ENCODE results near the gene AGTRAP. TPM values are rescaled to one million over a fixed set of nuclear protein-coding genes. Genes with fewer than 3 reads are reported as not detected.

AGTRAP gene
- total and polyA plus RNA-seq, 9 donors, result 5.9 to 53.2 (median 31.1) TPM

DNA sequence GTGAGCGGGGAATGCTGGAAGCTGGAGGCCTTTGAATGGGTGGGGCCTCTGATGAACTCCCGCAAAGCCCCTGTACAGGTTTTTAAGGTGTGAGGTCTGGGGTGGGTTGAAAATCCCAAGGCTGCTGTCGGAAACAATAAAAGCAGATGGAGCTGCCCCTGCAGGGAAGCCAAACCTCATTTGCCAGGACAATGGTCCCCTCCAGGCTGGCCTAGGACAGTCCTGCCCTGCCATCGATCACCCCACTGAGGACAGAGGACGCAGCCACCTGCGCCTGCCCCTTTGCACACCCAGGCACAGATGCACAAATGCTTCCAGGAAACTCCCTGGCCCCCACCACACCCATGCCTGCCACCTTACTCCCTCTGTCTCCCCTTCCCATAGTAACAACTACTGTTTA lies 40.1 kb upstream of the AGTRAP start:
- Histone ChIP-seq H3K27me3 (no peaks in the 10 kb centered on the region), H3K27ac (no peak overlapping the region), H3K36me3 (no peaks in the 10 kb centered on the region), H3K9me3 (no peaks in the 10 kb centered on the region), H3K4me3 (no peak overlapping the region), H3K4me1 (ENCODE audit: insufficient read depth) (no peaks in the 10 kb centered on the region)
- WGBS, 3 donors, result 81 to 88% (median 85%) methylated on average over 6 of the region's 6 CpGs
- TF ChIP-seq POLR2A (IDR thresholded peaks at IDR 0.05) (no peak), EP300 (IDR thresholded peaks at IDR 0.05) (no peak)
- TF ChIP-seq, protein P1, sequence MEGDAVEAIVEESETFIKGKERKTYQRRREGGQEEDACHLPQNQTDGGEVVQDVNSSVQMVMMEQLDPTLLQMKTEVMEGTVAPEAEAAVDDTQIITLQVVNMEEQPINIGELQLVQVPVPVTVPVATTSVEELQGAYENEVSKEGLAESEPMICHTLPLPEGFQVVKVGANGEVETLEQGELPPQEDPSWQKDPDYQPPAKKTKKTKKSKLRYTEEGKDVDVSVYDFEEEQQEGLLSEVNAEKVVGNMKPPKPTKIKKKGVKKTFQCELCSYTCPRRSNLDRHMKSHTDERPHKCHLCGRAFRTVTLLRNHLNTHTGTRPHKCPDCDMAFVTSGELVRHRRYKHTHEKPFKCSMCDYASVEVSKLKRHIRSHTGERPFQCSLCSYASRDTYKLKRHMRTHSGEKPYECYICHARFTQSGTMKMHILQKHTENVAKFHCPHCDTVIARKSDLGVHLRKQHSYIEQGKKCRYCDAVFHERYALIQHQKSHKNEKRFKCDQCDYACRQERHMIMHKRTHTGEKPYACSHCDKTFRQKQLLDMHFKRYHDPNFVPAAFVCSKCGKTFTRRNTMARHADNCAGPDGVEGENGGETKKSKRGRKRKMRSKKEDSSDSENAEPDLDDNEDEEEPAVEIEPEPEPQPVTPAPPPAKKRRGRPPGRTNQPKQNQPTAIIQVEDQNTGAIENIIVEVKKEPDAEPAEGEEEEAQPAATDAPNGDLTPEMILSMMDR (IDR thresholded peaks at IDR 0.05), result no peak
- intact Hi-C loops (cut with DNase I), result no loop called here
- DNase-seq, result no peak

DNA sequence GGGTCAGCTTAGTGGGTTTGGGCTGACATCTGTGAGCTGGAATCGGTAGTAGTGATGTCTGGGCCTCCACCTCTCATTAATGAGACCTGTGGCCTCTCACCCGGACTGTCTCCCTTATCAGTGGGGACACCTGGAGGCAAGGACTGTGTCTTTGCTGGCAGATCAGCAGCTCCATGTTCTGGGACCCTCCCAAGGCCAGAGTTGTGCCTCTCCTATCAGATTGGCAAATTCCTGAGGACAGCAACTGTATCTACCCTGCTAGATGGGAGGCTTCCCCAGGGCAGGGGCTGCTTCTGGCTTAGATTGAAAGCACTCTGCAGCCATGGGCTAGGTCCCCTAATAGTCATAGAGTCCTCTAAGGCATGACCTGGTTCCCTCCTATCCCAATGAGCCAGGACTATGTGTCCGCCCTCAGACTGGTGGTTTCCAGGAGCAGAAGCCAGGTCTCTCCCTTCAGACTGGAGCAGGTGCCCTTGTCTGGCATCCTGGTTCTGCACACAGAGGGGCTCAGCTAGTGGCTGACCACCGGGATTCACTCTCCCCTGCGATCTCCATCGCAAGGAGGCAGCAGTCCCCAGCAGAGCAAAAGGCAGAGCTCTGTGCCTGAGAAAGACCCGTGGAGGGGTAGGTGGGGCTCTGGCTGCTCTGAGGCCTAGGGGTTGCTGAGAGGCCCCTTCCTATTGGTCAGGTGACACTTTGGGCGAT lies 38.6 kb upstream of the AGTRAP start:
- Histone ChIP-seq H3K4me1 (ENCODE audit: insufficient read depth) (no peaks in the 10 kb centered on the region), H3K27ac (no peak overlapping the region), H3K4me3 (no peak overlapping the region), H3K9me3 (no peaks in the 10 kb centered on the region), H3K27me3 (no peaks in the 10 kb centered on the region), H3K36me3 (no peaks in the 10 kb centered on the region)
- intact Hi-C loops (cut with DNase I), result no loop called here
- TF ChIP-seq, protein P1 (IDR thresholded peaks at IDR 0.05), result no peak
- TF ChIP-seq POLR2A (IDR thresholded peaks at IDR 0.05) (no peak), EP300 (IDR thresholded peaks at IDR 0.05) (no peak)
- no peak for DNase-seq
- 57 to 67% (median 59%) methylated on average over 8 of the region's 8 CpGs for WGBS, 3 donors

DNA sequence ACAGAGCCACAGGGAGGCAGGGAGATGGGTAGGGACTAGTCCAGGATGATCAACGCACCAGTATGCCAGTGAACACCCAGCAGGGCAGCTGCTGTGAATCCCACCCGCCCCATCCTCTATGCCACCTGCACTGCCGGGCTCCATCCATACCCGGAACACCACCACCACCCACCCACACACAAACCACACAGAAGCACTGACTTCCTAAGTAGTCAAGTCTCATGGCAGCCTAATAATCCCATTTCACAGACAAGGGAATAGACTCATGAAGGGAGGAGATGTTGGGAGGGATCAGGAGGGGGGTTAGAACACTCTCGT lies 38.1 kb upstream of the AGTRAP start:
- no peak for DNase-seq
- H3K36me3 ChIP-seq, result no peaks in the 10 kb centered on the region
- H3K27me3 ChIP-seq, result no peaks in the 10 kb centered on the region
- TF ChIP-seq, protein P1 (IDR thresholded peaks at IDR 0.05), result no peak
- no peak for TF ChIP-seq POLR2A (IDR thresholded peaks at IDR 0.05)
- no peak for TF ChIP-seq EP300 (IDR thresholded peaks at IDR 0.05)
- WGBS, 3 donors, result 64 to 68% (median 66%) methylated on average over 5 of the region's 5 CpGs
- H3K27ac ChIP-seq, result no peak overlapping the region
- H3K4me1 ChIP-seq (ENCODE audit: insufficient read depth), result no peaks in the 10 kb centered on the region
- H3K4me3 ChIP-seq, result no peak overlapping the region
- no peaks in the 10 kb centered on the region for H3K9me3 ChIP-seq
- intact Hi-C loops (cut with DNase I), result no loop called here

DNA sequence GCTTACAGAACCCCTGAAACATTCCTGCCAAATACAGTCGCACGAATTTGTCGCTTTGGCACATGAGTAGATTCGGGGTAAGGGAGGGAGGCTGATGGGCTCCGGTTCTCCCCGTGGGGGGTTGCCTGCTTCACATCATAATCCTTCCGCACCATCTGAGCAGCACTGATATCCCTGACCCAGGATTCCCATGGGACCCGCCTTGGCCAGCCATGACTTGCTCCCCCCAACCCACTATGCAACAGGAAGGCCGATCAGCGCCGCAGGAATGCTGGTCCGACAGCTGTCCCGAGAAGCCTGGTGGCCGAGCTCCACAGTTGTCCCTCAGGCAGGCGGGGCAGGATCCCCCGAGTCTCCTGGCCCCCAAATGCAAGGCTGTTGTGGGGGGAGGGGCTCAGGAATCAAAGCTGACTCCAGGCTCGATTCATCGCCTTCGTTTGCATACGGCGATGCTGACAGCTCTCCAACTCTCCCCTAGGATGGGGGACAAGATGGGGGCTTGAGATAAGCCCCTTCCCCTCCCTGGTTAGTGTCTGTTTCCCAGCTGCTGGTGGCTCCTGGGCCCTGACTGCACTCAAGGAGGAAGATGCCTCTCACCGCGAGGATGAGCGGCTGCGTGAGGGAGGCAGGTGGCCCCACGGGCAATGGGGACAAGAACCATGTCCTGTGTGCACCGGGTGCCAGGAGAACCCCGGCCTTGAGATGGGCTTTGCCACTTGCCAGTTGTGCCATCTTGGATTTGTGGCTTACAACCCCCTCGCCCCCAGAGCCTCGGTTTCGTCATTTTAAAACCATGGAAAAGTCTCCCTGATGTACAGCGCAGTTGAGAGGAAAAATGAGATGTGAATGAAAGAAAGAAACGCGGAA lies 35.1 kb upstream of the AGTRAP start:
- Histone ChIP-seq H3K9me3 (no peaks in the 10 kb centered on the region), H3K27ac (no peak overlapping the region), H3K36me3 (no peaks in the 10 kb centered on the region), H3K4me1 (ENCODE audit: insufficient read depth) (no peaks in the 10 kb centered on the region), H3K27me3 (no peaks in the 10 kb centered on the region), H3K4me3 (no peak overlapping the region)
- 25 to 38% (median 33%) methylated on average over 34 of the region's 34 CpGs for WGBS, 3 donors
- intact Hi-C loops (cut with DNase I), result no loop called here
- no peak for DNase-seq
- no peak for TF ChIP-seq POLR2A (IDR thresholded peaks at IDR 0.05)
- no peak for TF ChIP-seq EP300 (IDR thresholded peaks at IDR 0.05)
- TF ChIP-seq, protein P1 (IDR thresholded peaks at IDR 0.05), result no peak

Data from ovary (tissue), 9 donors.